ENCODE data around the gene INPP5F.

Gene INPP5F

GRCh38 chr10:119829429-119829828 lies 103.6 kb downstream of the INPP5F start:
- DNase-seq = no peak
- intact Hi-C loops (cut with DNase I) = no loop called here

GRCh38 chr10:119830851-119831250 lies 105.0 kb downstream of the INPP5F start:
- intact Hi-C loops (cut with DNase I) = no loop called here
- DNase-seq = no peak

- intact Hi-C loops (cut with DNase I) = no loop called here
- DNase-seq = peak in 1 of 42 donors; percentile 26
Measured at GRCh38 chr10:119831656-119832055, 105.8 kb downstream of the INPP5F start.

- intact Hi-C loops (cut with DNase I) = no loop called here
- DNase-seq = no peak
Measured at GRCh38 chr10:119832951-119833350, 107.1 kb downstream of the INPP5F start.

GRCh38 chr10:119834188-119834587 lies 108.3 kb downstream of the INPP5F start:
- intact Hi-C loops (cut with DNase I) = no loop called here
- DNase-seq = no peak

GRCh38 chr10:119845656-119846055 lies 119.8 kb downstream of the INPP5F start:
- intact Hi-C loops (cut with DNase I) = no loop called here
- no peak for DNase-seq

GRCh38 chr10:119849031-119849789 lies 123.4 kb downstream of the INPP5F start:
- intact Hi-C loops (cut with DNase I) = no loop called here
- no peak for DNase-seq

- DNase-seq = no peak
- intact Hi-C loops (cut with DNase I) = loop anchor here (10.0 kb wide), 1 partner anchor 95 kb away; no protein-coding TSS in a partner anchor
Measured at GRCh38 chr10:119849944-119850343, 124.1 kb downstream of the INPP5F start.

- DNase-seq = no peak
- intact Hi-C loops (cut with DNase I) = loop anchor here (10.0 kb wide), 1 partner anchor 97 kb away; no protein-coding TSS in a partner anchor
Measured at GRCh38 chr10:119852277-119852676, 126.4 kb downstream of the INPP5F start.

GRCh38 chr10:119852822-119853221 lies 127.0 kb downstream of the INPP5F start:
- intact Hi-C loops (cut with DNase I) = loop anchor here (10.0 kb wide), 1 partner anchor 98 kb away; no protein-coding TSS in a partner anchor

GRCh38 chr10:119853574-119853973 lies 127.7 kb downstream of the INPP5F start:
- intact Hi-C loops (cut with DNase I) = loop anchor here (10.0 kb wide), 1 partner anchor 99 kb away; no protein-coding TSS in a partner anchor
- no peak for DNase-seq

More at GRCh38 chr10:119852822-119853221, 127.0 kb downstream of the INPP5F start:
- DNase-seq = peak in 3 of 42 donors; percentile 18 to 35 (median 28)

- DNase-seq = no peak
- intact Hi-C loops (cut with DNase I) = loop anchor here (5.0 to 10.0 kb wide), 3 partner anchors 103 to 251 kb away; no protein-coding TSS in a partner anchor
Measured at GRCh38 chr10:119858063-119858462, 132.2 kb downstream of the INPP5F start.

- intact Hi-C loops (cut with DNase I) = loop anchor here (5.0 to 10.0 kb wide), 3 partner anchors 105 to 252 kb away; no protein-coding TSS in a partner anchor
- no peak for DNase-seq
Measured at GRCh38 chr10:119859420-119860258, 133.8 kb downstream of the INPP5F start.

- intact Hi-C loops (cut with DNase I) = no loop called here
- no peak for DNase-seq
Measured at GRCh38 chr10:119860866-119861607, 135.2 kb downstream of the INPP5F start.

GRCh38 chr10:119862524-119862923 lies 136.7 kb downstream of the INPP5F start:
- intact Hi-C loops (cut with DNase I) = no loop called here

GRCh38 chr10:119863951-119864565 lies 138.2 kb downstream of the INPP5F start:
- intact Hi-C loops (cut with DNase I) = no loop called here
- no peak for DNase-seq

More at GRCh38 chr10:119862524-119862923, 136.7 kb downstream of the INPP5F start:
- DNase-seq = no peak

GRCh38 chr10:119865699-119866240 lies 139.9 kb downstream of the INPP5F start:
- intact Hi-C loops (cut with DNase I) = no loop called here
- DNase-seq = no peak

GRCh38 chr10:119867317-119867716 lies 141.5 kb downstream of the INPP5F start:
- peak in 2 of 42 donors; percentile 3 to 22 for DNase-seq
- intact Hi-C loops (cut with DNase I) = no loop called here
